ENCODE measurements around the gene ADGRA3. TPM values are rescaled to one million over a fixed set of nuclear protein-coding genes. Genes with fewer than 3 reads are reported as not detected.
A peak's percentile ranks its signal among the peaks of the same experiment; 100 is the strongest.

Gene ADGRA3
- total and polyA plus RNA-seq, 7 experiments from 2014 or later, result 0.60 to 5.2 (median 4.3) TPM

DNA sequence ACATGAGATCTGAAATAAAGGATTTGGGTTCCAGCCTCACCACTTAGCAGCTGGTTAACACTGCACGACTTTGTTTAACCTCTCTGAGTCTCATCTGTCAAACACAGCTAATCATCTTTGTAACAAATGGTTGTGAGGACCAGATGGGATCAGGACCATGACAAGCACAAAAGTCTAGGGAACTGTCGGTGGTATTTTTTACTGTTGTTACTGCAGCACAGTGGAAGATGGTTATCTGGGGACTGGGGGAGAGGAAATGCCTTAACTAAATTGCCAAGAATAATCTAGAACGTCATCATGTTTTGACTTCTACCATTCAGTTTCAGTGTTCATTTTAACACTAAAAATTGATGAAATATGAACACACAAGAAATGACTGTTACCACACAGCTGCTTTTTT is 99.5 kb downstream of the ADGRA3 start:
- Histone ChIP-seq H3K36me3 (ENCODE audit: control insufficient read depth in 2 of 3, insufficient read depth in 3 of 3, low read length in 3 of 3) (no peaks in the 10 kb centered on the region), H3K27ac (ENCODE audit: low read depth, low read length) (no peak overlapping the region), H3K9me3 (ENCODE audit: control insufficient read depth in 2 of 3, low read length in 3 of 3) (no peaks in the 10 kb centered on the region), H3K4me1 (ENCODE audit: control insufficient read depth in 2 of 2, insufficient read depth in 2 of 2, low read length in 2 of 2) (no peaks in the 10 kb centered on the region), H3K4me3 (ENCODE audit: low read length) (no peak overlapping the region), H3K27me3 (ENCODE audit: control insufficient read depth in 2 of 2, insufficient read depth in 2 of 2, low read length in 2 of 2) (no peaks in the 10 kb centered on the region)
- H3K36me3 Mint-ChIP-seq, result peaks cover 2 to 15% (median 6%) of the 10 kb centered on the region in 5 donors
- peaks cover 0 to 1% (median 0%) of the 10 kb centered on the region in 11 donors for H3K9me3 Mint-ChIP-seq
- ChIA-PET CTCF (no interaction called here), POLR2A (no interaction called here)
- peaks cover 2 to 15% (median 6%) of the 10 kb centered on the region in 7 donors for H3K4me1 Mint-ChIP-seq
- DNase-seq (no peak), ATAC-seq (no peak)
- no peak overlapping the region for H3K4me3 Mint-ChIP-seq
- intact Hi-C loops (cut with micrococcal nuclease), result loop anchor here in 1 of 2 donors (10.0 kb wide), 2 partner anchors 48 to 98 kb away; partner anchors contain the start of gene ADGRA3
- H3K27ac Mint-ChIP-seq, result peak overlapping the region in 1 of 9 donors; percentile 16
- no peaks in the 10 kb centered on the region for H3K27me3 Mint-ChIP-seq

DNA sequence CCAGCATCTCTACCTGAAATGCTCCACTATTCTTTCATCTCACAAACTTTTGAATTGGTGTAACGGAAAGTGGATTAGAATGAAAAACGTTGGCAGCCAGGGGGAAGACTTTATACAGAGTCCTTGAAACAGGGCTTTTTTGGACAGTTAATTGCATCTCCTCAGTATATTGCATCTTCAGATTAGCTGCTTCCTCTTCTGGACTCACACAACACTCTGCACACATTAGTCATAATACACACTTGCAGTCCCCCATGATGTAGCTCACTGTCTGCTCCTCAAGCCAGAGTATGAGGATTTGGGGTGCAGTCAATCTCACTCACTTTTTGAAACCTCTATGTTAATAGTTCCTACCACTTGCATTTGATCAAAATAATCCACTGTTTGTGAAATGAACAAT is 101.0 kb downstream of the ADGRA3 start:
- peaks cover 2 to 9% (median 6%) of the 10 kb centered on the region in 5 donors for H3K36me3 Mint-ChIP-seq
- CTCF ChIA-PET, result no interaction called here

DNA sequence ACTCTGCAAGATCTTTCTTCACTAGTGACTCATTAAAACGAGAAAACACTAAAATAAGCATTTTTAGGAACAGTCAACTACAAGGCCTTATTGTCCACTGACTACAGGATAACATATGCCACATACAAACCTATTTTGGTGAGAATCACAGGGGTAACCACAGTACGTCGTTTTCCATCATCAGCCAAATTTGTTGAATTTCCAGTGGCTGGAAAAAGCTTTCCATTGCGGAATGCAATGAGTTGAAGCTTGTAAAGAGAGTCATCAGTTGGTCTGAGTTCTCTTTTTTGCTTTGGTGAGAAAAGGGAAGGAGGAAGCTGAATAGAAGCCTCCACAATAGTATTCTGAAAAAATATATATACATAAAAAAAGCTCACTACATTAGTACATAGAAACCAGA is 102.4 kb downstream of the ADGRA3 start:
- intact Hi-C loops (cut with micrococcal nuclease), result loop anchor here (5.0 to 10.0 kb wide), 3 partner anchors 51 to 104 kb away; partner anchors contain the start of gene ADGRA3 (in 2 of the 2)
- H3K36me3 Mint-ChIP-seq, result peaks cover 0 to 5% (median 2%) of the 10 kb centered on the region in 5 donors
- CTCF ChIA-PET, result no interaction called here

More for the DNA sequence above, 101.0 kb downstream of the ADGRA3 start:
- ATAC-seq (no peak), DNase-seq (no peak)
- H3K27me3 Mint-ChIP-seq, result no peaks in the 10 kb centered on the region
- H3K4me3 Mint-ChIP-seq, result no peak overlapping the region
- Histone ChIP-seq H3K36me3 (ENCODE audit: control insufficient read depth in 2 of 3, insufficient read depth in 3 of 3, low read length in 3 of 3) (no peaks in the 10 kb centered on the region), H3K9me3 (ENCODE audit: control insufficient read depth in 2 of 3, low read length in 3 of 3) (no peaks in the 10 kb centered on the region), H3K4me3 (ENCODE audit: low read length) (no peak overlapping the region), H3K27ac (ENCODE audit: low read depth, low read length) (no peak overlapping the region), H3K4me1 (ENCODE audit: control insufficient read depth in 2 of 2, insufficient read depth in 2 of 2, low read length in 2 of 2) (no peaks in the 10 kb centered on the region), H3K27me3 (ENCODE audit: control insufficient read depth in 2 of 2, insufficient read depth in 2 of 2, low read length in 2 of 2) (no peaks in the 10 kb centered on the region)
- intact Hi-C loops (cut with micrococcal nuclease), result loop anchor here (5.0 to 10.0 kb wide), 3 partner anchors 50 to 102 kb away; partner anchors contain the start of gene ADGRA3 (in 2 of the 2)
- peak overlapping the region in 2 of 9 donors; percentile 4 to 5 for H3K27ac Mint-ChIP-seq
- H3K9me3 Mint-ChIP-seq, result peaks cover 0 to 1% (median 0%) of the 10 kb centered on the region in 11 donors
- POLR2A ChIA-PET, result no interaction called here
- peaks cover 2 to 15% (median 6%) of the 10 kb centered on the region in 7 donors for H3K4me1 Mint-ChIP-seq

DNA sequence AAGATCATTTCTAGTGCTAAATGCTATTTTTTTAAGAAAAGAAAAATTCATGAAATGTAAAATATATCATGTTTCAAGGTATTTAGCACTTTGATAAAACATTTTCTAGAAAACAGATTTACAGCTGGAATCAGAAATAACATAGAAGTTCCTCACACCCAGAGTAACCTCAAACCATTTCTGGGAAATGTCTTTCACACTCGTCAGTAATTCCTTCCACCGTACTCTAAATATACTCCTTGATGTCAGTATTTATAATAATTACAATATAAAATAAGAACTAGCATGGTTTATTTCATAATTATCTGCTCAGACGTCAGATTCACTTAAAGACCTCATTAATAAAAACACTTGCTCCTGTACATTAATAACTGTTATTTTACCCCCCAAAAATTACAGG is 103.9 kb downstream of the ADGRA3 start:
- Histone ChIP-seq H3K36me3 (ENCODE audit: control insufficient read depth in 2 of 3, insufficient read depth in 3 of 3, low read length in 3 of 3) (no peaks in the 10 kb centered on the region), H3K27me3 (ENCODE audit: control insufficient read depth in 2 of 2, insufficient read depth in 2 of 2, low read length in 2 of 2) (no peaks in the 10 kb centered on the region), H3K9me3 (ENCODE audit: control insufficient read depth in 2 of 3, low read length in 3 of 3) (no peaks in the 10 kb centered on the region), H3K4me3 (ENCODE audit: low read length) (no peak overlapping the region), H3K27ac (ENCODE audit: low read depth, low read length) (no peak overlapping the region), H3K4me1 (ENCODE audit: control insufficient read depth in 2 of 2, insufficient read depth in 2 of 2, low read length in 2 of 2) (no peaks in the 10 kb centered on the region)
- peaks cover 0 to 8% (median 5%) of the 10 kb centered on the region in 7 donors for H3K4me1 Mint-ChIP-seq
- no peak overlapping the region for H3K4me3 Mint-ChIP-seq
- H3K27me3 Mint-ChIP-seq, result no peaks in the 10 kb centered on the region
- ATAC-seq (no peak), DNase-seq (no peak)
- CTCF ChIA-PET, result interaction anchor here (0.6 to 7.0 kb wide), 2 partner anchors 58 to 279 kb away, joined by 4 to 55 read pairs; partner anchors contain the start of gene GBA3
- H3K9me3 Mint-ChIP-seq, result no peaks in the 10 kb centered on the region
- POLR2A ChIA-PET, result interaction anchor here (0.6 kb wide), 1 partner anchor 58 kb away, joined by 3 read pairs; no protein-coding TSS in a partner anchor
- H3K27ac Mint-ChIP-seq, result no peak overlapping the region
- intact Hi-C loops (cut with micrococcal nuclease), result loop anchor here (5.0 to 10.0 kb wide), 3 partner anchors 53 to 105 kb away; partner anchors contain the start of gene ADGRA3 (in 2 of the 2)
- H3K36me3 Mint-ChIP-seq, result peaks cover 0 to 3% (median 0%) of the 10 kb centered on the region in 5 donors

More for the DNA sequence above, 102.4 kb downstream of the ADGRA3 start:
- DNase-seq (no peak), ATAC-seq (no peak)
- H3K27ac ChIP-seq (ENCODE audit: low read depth, low read length), result no peak overlapping the region
- H3K9me3 Mint-ChIP-seq, result peaks cover 0 to 1% (median 0%) of the 10 kb centered on the region in 11 donors
- H3K27me3 Mint-ChIP-seq, result no peaks in the 10 kb centered on the region
- POLR2A ChIA-PET, result no interaction called here
- H3K27ac Mint-ChIP-seq, result no peak overlapping the region
- peaks cover 2 to 15% (median 6%) of the 10 kb centered on the region in 7 donors for H3K4me1 Mint-ChIP-seq
- no peaks in the 10 kb centered on the region for H3K36me3 ChIP-seq (ENCODE audit: control insufficient read depth in 2 of 3, insufficient read depth in 3 of 3, low read length in 3 of 3)
- H3K4me1 ChIP-seq (ENCODE audit: control insufficient read depth in 2 of 2, insufficient read depth in 2 of 2, low read length in 2 of 2), result no peaks in the 10 kb centered on the region
- H3K27me3 ChIP-seq (ENCODE audit: control insufficient read depth in 2 of 2, insufficient read depth in 2 of 2, low read length in 2 of 2), result no peaks in the 10 kb centered on the region
- H3K4me3 ChIP-seq (ENCODE audit: low read length), result no peak overlapping the region
- H3K9me3 ChIP-seq (ENCODE audit: control insufficient read depth in 2 of 3, low read length in 3 of 3), result no peaks in the 10 kb centered on the region
- H3K4me3 Mint-ChIP-seq, result no peak overlapping the region

DNA sequence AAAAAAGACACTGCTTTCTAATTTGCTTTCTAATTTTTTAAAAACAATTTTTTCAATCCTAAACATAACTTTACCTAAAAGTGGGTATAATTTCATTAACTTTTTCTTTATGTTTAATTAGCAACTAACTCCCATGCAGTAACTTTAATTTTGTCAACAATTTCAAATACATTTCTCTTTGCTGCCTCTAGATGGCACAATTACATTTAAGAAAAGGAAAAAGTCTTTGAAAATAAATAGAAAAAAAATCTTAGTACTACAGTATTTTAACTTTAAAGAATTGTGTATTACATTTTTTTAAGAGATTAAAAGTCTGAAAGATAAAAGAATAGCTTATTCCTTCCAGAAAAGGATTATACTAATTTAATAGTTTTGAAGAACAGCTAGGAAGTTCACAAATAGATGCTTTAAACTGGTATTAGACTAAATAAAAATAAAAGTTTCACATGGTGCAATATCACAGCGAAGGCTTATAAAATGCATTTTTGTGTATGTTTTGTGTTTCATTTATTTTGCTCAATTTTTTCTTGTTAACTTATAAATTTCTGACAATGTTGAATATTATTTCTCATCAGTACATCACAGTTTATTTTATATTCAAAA is 105.1 kb downstream of the ADGRA3 start:
- ChIA-PET POLR2A (no interaction called here), CTCF (interaction anchor here (0.6 to 7.0 kb wide), 8 partner anchors 8 to 281 kb away, joined by 3 to 55 read pairs (median 4); partner anchors contain the start of gene GBA3)
- Histone ChIP-seq H3K36me3 (ENCODE audit: control insufficient read depth in 2 of 3, insufficient read depth in 3 of 3, low read length in 3 of 3) (no peaks in the 10 kb centered on the region), H3K27me3 (ENCODE audit: control insufficient read depth in 2 of 2, insufficient read depth in 2 of 2, low read length in 2 of 2) (no peaks in the 10 kb centered on the region), H3K4me3 (ENCODE audit: low read length) (no peak overlapping the region), H3K9me3 (ENCODE audit: control insufficient read depth in 2 of 3, low read length in 3 of 3) (no peaks in the 10 kb centered on the region), H3K27ac (ENCODE audit: low read depth, low read length) (no peak overlapping the region), H3K4me1 (ENCODE audit: control insufficient read depth in 2 of 2, insufficient read depth in 2 of 2, low read length in 2 of 2) (no peaks in the 10 kb centered on the region)
- intact Hi-C loops (cut with micrococcal nuclease), result loop anchor here (1.0 to 10.0 kb wide), 6 partner anchors 53 to 280 kb away; partner anchors contain the start of gene ADGRA3 (in 2 of the 2)
- Mint-ChIP-seq H3K27me3 (no peaks in the 10 kb centered on the region), H3K27ac (no peak overlapping the region), H3K4me1 (no peaks in the 10 kb centered on the region), H3K9me3 (no peaks in the 10 kb centered on the region), H3K4me3 (no peak overlapping the region), H3K36me3 (peaks cover 0 to 9% (median 3%) of the 10 kb centered on the region in 5 donors)
- no peak for ATAC-seq
- peak in 5 of 9 donors; percentile 8 to 39 (median 18) for DNase-seq

DNA sequence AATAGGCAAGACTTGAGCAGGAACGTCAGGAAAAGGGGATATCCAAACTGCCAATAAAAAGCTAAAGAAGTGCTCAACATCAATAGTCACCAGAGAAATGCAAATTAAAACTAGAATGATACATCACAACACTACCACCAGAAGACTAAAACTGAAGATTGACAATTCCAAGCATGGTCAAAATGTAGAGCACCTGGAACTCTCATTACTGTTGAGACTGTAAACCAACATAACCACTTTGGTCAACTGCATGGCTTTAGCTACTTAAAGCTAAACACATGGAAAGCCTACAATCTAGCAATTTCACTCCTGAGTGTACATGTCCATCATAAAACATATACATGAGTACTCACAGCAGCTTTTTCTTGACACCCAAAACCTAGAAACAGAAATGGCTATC is 107.4 kb downstream of the ADGRA3 start:
- Histone ChIP-seq H3K4me3 (ENCODE audit: low read length) (no peak overlapping the region), H3K9me3 (ENCODE audit: control insufficient read depth in 2 of 3, low read length in 3 of 3) (no peaks in the 10 kb centered on the region), H3K27ac (ENCODE audit: low read depth, low read length) (no peak overlapping the region), H3K27me3 (ENCODE audit: control insufficient read depth in 2 of 2, insufficient read depth in 2 of 2, low read length in 2 of 2) (no peaks in the 10 kb centered on the region), H3K4me1 (ENCODE audit: control insufficient read depth in 2 of 2, insufficient read depth in 2 of 2, low read length in 2 of 2) (no peaks in the 10 kb centered on the region), H3K36me3 (ENCODE audit: control insufficient read depth in 2 of 3, insufficient read depth in 3 of 3, low read length in 3 of 3) (no peaks in the 10 kb centered on the region)
- Mint-ChIP-seq H3K4me1 (no peaks in the 10 kb centered on the region), H3K27me3 (no peaks in the 10 kb centered on the region), H3K36me3 (peaks cover 0 to 17% (median 3%) of the 10 kb centered on the region in 5 donors), H3K27ac (no peak overlapping the region), H3K9me3 (peaks cover 0 to 2% (median 0%) of the 10 kb centered on the region in 11 donors), H3K4me3 (no peak overlapping the region)
- intact Hi-C loops (cut with micrococcal nuclease), result no loop called here
- ATAC-seq (no peak), DNase-seq (no peak)
- ChIA-PET CTCF (interaction anchor here (0.8 to 7.0 kb wide), 4 partner anchors 9 to 287 kb away, joined by 3 to 55 read pairs (median 3); partner anchors contain the start of gene GBA3), POLR2A (no interaction called here)
